Tibial nerve (tissue), 4 donors: ENCODE data around the gene SIRPA.

Experiments used
- EP300 ChIP-seq, 2 donors: sonication (generic); formaldehyde crosslinking; IDR thresholded peaks; one replicate each; pipeline ENCODE4 v1.6.1; 2017; ENCODE audit warnings: antibody characterized with exemption in 2 of 2, mild to moderate bottlenecking in 1 of 2
- POLR2A ChIP-seq, 2 donors: fragments of 450-650 bp; IDR thresholded peaks; one replicate each; pipeline ENCODE4 v1.6.1; 2017; ENCODE audit warnings: antibody characterized with exemption in 2 of 2, mild to moderate bottlenecking in 2 of 2, moderate library complexity in 2 of 2
- TF ChIP-seq, protein P1 (sequence below), 5 experiments: fragments of 200-600 bp in 3 of 5; fragments of 450-650 bp in 2 of 5; sonication (generic) in 3 of 5; IDR thresholded peaks; one replicate each; pipeline ENCODE4 v1.5.1; 2016 to 2019; ENCODE audit warnings: antibody characterized with exemption in 5 of 5, mild to moderate bottlenecking in 3 of 5, moderate library complexity in 2 of 5

DNA sequence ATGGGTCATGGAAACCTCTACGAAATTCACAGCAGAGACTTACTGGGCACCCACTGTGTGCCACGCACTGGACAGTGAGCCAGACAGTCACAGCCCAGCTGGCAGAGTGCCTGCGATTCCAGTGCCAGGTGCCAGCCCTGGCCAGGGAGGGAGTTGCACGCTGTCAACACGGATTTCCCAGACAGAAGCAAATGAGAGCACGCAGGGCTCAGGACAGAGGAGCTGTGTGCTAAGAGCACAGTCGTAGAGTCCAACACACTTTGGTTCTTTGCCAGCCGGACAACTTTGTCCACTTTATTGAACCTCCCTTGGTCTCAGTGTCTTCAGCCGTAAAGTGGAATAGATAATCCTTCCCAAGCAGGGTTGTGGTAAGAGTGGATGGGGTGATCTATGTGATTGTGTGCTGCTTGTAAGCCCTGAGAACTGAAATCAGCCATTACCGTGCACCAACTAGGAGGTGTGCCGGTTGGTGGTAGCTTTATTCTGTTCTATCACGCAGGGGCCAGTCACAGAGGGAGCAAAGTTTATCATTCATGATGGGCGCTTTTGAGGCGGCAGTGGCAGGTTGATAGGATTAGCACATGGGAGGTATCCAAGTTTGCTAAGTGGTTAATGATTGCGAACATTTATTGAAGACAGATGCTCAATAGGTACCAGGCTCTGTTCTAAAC, 40.6 kb downstream of the SIRPA start:
- TF ChIP-seq POLR2A (IDR thresholded peaks at IDR 0.05) (no peak), EP300 (IDR thresholded peaks at IDR 0.05) (no peak)
- TF ChIP-seq, protein P1, sequence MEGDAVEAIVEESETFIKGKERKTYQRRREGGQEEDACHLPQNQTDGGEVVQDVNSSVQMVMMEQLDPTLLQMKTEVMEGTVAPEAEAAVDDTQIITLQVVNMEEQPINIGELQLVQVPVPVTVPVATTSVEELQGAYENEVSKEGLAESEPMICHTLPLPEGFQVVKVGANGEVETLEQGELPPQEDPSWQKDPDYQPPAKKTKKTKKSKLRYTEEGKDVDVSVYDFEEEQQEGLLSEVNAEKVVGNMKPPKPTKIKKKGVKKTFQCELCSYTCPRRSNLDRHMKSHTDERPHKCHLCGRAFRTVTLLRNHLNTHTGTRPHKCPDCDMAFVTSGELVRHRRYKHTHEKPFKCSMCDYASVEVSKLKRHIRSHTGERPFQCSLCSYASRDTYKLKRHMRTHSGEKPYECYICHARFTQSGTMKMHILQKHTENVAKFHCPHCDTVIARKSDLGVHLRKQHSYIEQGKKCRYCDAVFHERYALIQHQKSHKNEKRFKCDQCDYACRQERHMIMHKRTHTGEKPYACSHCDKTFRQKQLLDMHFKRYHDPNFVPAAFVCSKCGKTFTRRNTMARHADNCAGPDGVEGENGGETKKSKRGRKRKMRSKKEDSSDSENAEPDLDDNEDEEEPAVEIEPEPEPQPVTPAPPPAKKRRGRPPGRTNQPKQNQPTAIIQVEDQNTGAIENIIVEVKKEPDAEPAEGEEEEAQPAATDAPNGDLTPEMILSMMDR (IDR thresholded peaks at IDR 0.05) = no peak
